HG03175 (cell line): ENCODE measurements around the gene RPL27.
A peak's percentile ranks its signal among the peaks of the same experiment; 100 is the strongest.
"Not testable (repeated sequence)": the region's sequence is repeated elsewhere in the genome, so short reads cannot be mapped to it uniquely, and the experiment has no call there.

Experiments
- ATAC-seq: cut with Tn5 transposase; IDR thresholded peaks from one replicate; pipeline ENCODE4 v1.9.1; 2021; ENCODE audit warnings: mild to moderate bottlenecking, moderate library complexity; ENCODE audit not compliant: unreplicated experiment

The RPL27 gene

GRCh38 chr17:42992872-42993271 lies 5.3 kb upstream of the RPL27 start:
- no peak for ATAC-seq

GRCh38 chr17:42993913-42994312 lies 4.3 kb upstream of the RPL27 start:
- not testable (repeated sequence) for ATAC-seq

GRCh38 chr17:42997390-42997983 lies 732 bp upstream of the RPL27 start:
- ATAC-seq: no peak

GRCh38 chr17:42999003-42999525 lies 845 bp downstream of the RPL27 start:
- no peak for ATAC-seq

- not testable (repeated sequence) for ATAC-seq
Measured at GRCh38 chr17:43000894-43001293, 2.7 kb downstream of the RPL27 start.

GRCh38 chr17:43003542-43004172 lies 5.4 kb downstream of the RPL27 start:
- ATAC-seq: no peak

- peak; percentile 83 for ATAC-seq
Measured at GRCh38 chr17:43006639-43007551, 8.7 kb downstream of the RPL27 start, which contains the start of gene IFI35. IFI35 (plus strand) TSS chr17:43006784; CDS start chr17:43006948, 164 bp downstream.

GRCh38 chr17:43010667-43011308 lies 12.6 kb downstream of the RPL27 start:
- ATAC-seq: no peak

GRCh38 chr17:43011728-43012472 lies 13.7 kb downstream of the RPL27 start:
- ATAC-seq: no peak

- ATAC-seq: no peak
Measured at GRCh38 chr17:43013296-43013695, 15.1 kb downstream of the RPL27 start.

- no peak for ATAC-seq
Measured at GRCh38 chr17:43014020-43014648, 15.9 kb downstream of the RPL27 start.

GRCh38 chr17:43014649-43015542 lies 16.7 kb downstream of the RPL27 start:
- ATAC-seq: no peak

GRCh38 chr17:43015579-43015978 lies 17.4 kb downstream of the RPL27 start:
- no peak for ATAC-seq

- ATAC-seq: no peak
Measured at GRCh38 chr17:43016216-43016615, 18.0 kb downstream of the RPL27 start.

- no peak for ATAC-seq
Measured at GRCh38 chr17:43018008-43018853, 20.0 kb downstream of the RPL27 start.

GRCh38 chr17:43018932-43019331 lies 20.7 kb downstream of the RPL27 start:
- no peak for ATAC-seq

GRCh38 chr17:43019418-43019817 lies 21.2 kb downstream of the RPL27 start:
- no peak for ATAC-seq
